ENCODE measurements around the gene C9.
A peak's percentile ranks its signal among the peaks of the same experiment; 100 is the strongest.
"Not testable (repeated sequence)": the region's sequence is repeated elsewhere in the genome, so short reads cannot be mapped to it uniquely, and the experiment has no call there.

Gene C9

DNA sequence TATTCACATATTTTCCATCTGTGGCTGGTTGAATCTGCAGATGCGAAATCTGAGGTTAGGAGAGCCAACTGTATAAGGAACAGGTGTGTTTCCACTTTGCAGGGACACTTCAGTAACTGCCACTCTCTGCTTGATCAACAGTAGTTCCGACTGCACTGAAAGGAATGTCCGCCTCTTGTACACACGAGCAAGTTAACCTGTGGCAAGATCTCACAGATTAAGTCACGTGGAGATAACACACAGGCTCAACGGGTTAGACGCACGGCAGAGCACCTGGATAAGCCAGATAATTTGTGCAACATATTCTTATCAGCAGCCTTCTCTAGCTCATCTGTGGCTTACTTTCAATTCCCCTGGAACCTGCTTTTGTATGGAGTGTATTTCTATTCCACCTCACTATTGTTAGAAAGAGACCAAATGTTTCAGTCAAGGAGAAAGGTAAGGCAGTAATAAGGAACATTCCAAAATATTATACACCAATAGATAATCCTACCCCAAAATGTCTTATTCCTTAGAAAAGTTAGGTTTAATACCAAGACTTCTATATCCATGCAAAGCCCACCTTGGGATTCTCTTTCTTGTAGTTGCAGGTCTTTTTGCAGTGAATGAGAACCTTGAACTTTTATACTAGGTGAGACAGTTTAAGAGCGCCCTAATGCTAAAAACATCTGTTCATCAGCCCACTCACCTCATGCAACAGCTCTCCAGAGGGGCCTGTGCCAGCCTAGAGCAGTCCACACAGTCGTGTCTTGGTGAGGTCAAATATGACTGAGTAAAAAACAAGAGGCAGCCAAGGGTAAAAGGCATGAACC, 6.5 kb upstream of the C9 start:
- DNase-seq = peak; percentile 9

DNA sequence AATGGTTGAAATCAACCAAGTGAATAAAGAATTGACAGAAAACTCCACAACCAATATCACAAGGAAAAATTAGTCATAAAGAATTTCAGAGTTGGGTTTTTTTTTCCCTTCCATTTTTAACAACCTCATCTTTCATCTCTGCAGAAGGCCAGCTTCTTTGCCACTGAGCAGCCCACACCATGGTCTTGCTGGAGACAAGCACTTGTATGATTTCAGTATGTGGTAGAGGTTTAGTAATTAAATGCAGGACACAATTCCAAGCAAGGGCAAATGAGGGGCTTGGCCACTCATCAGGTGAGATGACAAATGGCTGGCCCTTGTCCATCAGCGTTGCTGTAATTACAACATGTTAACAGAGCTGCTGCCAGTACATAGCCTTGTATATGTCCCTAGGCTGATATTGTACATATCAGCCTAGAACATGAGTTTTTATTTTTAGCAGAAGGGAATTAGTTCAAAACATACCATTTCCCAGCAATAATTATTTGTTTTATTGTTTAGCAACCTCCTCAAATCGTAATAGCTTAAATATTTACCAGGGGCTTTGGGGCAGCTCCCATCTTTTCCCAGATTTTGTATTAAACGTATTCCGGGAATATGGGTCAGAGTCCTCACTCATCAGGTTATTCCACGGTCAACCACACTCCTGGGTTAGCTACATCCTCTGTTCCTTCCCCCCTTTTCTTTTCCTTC, 5.0 kb upstream of the C9 start:
- DNase-seq = no peak

DNA sequence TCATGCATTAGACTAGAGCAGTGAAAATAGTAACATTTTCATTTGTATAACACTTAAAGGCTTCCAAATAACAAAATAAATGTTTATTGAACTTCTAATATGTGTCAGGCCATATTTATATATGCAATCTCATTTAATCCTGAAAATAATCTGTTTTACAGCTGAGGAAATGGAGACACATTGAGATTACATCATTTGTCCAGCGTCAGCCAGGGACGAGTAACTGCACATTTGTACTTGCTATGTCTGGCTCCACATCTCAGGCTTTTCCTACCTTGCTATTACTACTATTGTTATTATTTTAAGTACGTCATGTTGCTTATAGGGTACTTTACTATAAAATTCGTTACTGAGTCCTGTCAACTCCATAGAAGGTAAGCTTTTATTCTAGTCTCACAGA, 3.8 kb upstream of the C9 start:
- no peak for DNase-seq

DNA sequence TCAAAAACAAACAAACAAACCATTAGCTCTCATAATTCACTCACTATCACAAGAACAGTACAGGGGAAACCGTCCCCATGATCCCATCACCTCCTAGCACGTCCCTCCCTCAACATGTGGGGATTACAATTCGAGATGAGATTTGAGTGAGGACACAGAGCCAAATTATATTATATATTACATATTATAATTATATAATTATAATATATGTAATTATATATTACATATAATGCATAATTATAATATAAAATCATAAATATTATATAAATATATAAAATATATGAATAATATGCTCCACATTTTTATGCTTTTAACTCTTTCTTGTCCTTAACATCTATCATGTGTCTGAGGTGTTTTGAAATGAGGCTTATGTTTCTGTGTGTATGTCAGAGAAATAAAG, 3.4 kb upstream of the C9 start:
- no peak for DNase-seq

DNA sequence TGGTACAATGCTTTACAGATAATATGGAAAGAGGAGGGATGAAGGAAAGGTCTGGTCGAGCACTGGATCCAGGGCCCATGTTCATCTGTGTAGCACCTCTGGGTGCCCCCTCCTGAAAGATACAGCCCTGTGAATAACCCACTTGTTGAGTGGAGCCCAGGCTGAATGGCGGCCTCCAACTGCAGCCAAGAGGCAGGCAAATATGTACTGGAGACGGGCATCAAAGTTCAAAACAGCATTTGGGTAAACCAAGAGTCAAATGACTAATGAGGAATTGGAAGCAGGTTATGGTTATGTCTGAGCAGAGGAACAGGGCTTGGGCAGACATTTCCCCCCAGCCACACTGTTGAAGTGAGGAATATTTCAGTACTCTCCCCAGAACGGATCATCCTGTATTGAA, 1.1 kb downstream of the C9 start:
- DNase-seq = no peak

DNA sequence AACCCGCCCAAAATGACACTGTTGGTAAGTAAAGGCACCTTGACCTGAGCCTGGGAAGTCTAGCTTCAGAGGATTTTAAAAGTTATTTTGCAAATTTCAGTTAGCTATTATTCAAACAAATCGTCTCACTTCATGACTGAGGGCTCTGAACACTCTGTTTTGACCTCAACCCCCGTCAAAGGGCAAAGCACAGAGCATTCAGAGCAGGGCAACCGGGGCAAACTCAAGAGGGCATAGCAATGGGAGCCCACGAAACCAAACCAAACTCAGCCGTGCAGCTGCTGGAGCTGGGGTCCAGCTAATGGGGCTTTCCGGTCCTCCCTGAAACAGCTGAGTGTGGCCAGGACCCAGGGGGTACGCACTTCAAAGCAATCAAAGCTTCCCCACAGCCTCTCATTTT, 1.6 kb downstream of the C9 start:
- DNase-seq = no peak

DNA sequence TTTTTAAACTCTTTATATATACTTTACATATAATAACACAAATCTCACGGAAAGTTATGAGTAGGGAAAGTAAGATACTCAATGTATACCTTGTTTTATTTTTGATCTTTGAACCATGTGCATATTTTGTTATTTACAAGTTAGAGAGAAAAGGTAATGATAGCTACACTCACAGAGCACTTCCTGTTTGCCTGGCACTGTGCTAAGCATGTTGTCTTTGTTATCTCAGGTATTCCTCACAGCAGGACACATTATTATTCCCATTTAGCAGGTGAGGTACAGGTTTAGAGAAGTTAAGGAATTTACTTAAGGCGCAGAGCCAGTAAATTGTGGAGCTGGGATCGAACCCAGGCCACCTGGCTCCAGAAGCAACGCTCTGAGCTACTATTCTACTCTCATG, 3.0 kb downstream of the C9 start:
- DNase-seq = no peak

DNA sequence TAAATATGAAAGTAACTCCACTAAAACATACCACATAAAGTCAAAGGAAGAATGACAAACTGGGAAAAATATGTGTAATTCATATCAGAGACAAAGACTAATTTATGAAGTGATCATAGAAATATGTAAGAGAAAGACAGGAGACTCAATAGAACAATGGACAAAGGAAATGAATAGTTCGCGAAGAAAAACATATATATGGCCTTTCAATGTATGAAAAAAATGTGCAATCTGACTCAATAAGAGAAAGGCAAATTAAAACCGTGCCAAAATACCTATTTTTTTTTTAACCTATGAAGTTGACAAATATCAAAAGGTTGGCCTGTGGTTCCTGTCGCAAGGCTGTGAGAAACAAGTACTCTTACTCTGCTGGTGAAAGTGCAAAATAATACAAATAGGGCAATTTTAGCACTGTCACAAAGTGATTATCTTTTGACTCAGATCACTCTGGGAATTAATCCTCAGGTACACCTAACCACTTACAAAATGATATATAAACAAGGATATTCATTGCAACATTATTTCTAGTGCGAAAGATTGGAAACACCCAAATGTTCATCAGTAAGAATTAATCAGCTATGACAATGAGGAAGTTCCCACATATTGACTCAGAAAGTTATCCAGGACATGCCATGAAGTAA, 3.7 kb downstream of the C9 start:
- DNase-seq = no peak

DNA sequence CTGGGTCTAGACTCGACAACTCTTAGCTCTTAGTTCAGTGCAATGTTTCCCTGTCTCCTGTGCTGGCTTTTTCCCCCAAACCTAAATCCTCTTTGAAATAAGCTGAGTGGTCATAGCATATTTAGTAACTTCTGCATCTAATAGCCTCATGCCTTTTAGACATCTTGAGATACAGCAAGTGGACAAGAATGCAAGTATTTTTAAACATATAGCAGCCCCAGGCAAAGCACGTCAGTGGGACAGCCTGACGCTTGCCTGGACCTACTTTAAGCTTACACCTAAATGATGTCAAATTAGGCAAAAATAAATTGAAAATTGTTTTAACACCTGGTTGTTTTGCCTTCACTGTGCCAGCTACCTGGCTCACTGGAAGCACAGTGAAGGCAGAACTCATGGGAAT, 8.0 kb downstream of the C9 start:
- DNase-seq = no peak

DNA sequence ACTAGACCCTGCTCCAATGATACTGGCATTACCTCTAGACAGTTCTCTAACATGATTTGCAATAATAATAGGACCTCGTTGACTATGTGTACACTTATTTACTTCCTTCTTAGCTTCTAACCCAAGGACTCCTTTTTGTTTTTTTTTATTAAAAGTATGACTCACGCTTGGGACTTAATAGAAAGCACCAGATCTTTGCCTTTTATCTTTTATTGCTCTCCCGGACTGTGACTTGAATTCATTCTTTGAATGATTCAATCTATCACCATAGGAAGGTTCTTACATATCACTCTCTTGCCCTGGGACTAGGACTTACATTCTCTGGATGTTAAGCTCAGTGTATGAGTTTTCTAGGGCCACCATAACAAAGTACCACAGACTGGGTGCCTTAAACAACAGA, 9.0 kb downstream of the C9 start:
- no peak for DNase-seq

DNA sequence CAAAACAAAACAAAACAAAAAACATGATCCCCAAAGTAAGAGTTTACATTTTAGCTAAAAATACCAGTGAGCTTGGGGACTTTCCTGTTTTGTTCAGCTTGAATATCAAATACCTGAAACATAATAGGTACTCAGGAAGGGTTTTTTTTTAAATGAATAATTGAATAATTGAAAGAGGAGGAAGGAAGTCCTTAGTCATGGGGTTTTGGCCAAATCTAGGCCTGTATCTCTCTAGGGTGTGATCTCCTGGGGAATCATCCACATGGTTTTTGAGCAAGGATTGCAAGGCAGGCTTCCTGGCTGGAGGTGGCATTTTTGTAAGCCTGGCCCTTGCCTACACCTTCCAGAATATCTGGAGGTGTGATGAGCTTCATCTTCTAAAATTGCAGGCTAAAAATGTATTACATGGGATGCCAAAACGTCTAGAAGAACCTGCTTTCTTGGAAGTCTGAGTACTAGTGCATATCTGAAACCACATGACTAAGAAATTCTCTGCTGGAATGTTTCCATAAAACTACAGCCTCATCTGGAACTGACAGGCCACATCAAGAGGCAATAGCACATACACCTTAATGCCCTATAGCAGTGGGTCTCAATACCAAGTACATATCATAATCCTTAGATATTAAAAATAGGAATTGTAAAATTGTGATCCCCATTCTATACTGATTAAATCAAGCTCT, 10.4 kb downstream of the C9 start:
- DNase-seq = no peak

DNA sequence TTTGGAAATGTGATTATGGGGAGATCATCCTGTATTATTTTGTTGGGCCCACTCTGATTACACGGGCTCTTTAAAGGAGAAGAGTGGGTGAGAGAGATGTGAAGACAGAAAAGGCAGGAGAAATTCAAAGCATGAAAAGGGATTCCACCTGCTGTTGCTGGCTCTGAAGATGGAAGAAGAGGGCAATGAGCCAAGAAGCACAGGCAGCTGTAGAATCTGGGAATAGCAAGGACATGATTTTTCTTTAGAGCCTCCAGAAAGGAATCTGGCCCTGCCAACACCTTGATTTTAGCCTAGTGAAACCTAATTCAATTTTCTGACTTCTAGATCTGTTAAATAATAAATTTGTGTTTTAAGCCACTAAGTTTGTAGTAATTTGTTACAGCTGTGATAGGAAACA, 11.3 kb downstream of the C9 start:
- DNase-seq = no peak

DNA sequence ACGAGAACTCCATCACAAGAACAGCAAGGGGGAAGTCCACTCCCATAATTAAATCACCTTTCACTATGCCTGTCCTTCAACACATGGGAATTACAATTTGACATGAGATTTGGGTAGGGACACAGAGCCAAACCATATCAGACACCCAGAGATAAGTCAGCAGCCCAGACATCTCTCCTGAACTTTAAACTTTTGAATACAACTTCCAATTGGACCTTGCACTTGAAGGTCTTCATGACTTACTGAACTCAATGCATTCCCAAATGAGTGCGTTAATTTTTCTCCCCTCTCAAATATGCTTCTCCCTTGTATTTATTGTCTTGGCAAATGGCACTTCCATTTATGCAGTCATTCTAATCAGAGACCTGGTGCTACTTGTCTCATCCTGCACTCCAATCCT, 12.1 kb downstream of the C9 start:
- DNase-seq = no peak

DNA sequence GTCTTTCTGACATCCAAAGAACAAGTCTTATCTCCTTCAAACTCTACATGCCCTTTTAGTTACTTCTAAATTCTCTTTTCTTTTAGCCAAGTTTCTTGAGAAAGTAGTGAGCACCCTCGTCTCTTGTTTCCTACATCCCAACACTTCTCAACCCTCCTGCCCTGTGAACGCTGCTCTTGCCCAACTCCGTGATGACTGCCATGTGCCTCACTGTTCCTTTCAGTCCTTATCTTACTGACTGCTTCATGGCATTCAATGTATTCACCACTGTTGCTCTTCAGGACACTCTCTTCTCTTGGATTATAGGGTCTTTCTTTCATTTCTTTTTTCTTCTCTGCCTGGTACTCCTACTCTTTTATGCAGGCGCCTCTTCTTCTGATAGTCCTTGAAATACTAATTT, 14.8 kb downstream of the C9 start:
- no peak for DNase-seq

DNA sequence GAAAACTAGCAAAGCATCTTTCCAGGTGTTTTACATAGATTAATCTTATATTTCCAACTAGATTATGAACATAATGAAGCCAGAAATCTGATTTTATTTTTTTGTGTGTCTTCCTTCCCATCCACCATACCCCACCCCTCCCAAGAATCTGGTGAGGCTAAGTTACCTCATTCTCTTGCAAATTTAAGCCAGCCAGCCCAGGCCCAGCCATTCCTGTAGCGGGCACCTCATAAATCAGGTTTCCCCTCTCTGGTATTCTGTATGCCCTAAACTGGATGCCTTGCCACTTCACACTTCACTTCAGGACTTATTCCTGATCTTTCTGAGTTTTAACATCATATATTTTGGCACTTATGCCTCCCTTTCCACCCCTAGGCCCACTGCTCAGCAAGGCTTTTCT, 21.8 kb downstream of the C9 start:
- no peak for DNase-seq

DNA sequence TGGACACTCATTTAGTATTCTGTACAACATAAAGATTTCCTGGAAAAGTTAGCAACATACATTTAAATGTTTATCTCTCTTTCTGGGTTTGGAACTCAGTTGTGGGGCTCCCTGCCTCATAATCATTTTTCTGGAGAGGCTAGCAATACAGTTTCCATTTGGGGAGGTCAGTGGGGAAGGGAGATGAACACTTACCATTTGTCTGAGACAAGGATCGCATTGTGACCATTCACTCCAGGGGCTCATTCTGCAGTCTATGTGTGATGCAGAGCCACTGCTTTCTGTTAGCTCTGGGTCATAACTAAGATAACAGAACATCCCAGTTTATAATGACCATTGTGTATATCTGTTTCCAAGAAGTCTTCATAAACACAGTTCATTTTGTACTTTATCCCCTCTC, 22.4 kb downstream of the C9 start:
- DNase-seq = no peak

DNA sequence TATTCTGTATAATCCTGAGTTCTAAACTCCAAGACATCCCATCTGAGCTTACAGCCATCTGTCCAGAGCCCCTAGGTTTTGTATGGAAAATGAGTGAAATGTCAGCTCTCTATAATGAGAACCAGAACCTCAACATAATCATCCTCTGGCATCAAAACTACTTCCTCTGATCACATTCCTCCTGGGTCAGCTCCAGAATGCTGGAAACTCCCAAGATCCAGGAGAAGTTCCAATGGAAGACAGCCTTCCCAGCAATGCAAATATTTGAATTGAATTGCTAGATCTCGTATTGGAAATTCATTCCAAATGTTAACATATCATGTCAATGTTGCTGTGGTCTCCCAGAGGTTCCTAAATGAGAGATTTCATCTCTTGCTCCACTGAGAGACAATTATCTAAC, 23.8 kb downstream of the C9 start:
- no peak for DNase-seq

DNA sequence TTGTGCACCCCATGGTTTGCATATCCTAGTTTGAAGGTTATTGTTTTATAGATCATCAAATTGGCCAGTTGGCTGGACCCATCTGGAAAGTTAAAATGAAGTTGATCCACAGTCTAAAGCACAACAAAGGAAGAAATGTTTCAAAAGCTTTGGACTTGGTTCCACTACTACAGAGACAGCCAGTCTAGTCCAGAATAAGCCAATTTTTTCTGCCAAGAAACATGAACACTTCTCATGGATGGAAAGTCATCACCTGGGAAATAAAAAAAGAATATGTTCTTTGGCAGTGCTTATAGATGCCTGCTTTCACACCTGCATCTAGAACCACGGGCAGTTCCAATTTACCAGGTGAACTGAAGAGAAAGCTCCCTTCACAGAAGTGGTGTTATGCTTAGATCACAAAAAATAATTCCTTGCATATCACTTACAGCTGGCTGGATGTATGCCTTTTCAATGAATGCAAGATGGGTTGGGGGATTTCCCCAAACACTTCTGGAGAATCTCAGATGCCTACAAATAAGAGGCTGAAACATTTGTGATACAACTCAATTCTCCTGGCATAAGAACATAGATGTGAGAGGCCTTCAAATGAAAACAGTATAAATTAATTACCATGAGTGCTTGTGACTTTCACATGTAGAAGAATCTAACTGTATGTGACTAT, 26.9 kb downstream of the C9 start:
- no peak for DNase-seq

DNA sequence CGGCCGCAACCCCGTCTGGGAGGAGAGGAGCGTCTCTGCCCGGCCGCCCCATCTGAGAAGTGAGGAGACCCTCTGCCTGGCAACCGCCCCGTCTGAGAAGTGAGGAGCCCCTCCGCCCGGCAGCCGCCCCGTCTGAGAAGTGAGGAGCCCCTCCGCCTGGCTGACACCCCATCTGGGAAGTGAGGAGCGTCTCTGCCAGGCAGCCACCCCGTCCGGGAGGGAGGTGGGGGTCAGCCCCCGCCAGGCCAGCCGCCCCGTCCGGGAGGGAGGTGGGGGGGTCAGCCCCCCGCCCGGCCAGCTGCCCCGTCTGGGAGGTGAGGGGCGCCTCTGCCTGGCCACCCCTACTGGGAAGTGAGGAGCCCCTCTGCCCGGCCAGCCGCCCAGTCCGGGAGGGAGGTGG, 30.0 kb downstream of the C9 start:
- DNase-seq = not testable (repeated sequence)

DNA sequence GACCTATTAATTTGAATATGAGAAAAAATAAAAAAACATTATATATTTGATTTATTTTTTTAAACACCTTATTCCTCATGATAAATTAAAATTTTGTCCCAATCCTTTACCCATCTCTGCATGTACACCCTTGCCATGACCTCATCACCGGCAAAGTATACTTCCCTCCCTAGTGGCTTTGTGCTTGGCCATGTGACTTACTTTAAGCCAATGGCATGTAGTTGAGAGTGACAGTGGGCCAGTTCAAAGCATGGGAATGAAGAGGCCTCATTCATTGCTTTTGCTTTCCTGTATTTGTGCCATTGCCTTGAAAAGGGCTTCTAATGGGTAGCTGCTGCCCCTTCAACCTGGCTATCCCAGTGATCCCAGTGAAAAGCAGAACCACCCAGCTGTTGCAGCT, 31.2 kb downstream of the C9 start:
- DNase-seq = no peak

DNA sequence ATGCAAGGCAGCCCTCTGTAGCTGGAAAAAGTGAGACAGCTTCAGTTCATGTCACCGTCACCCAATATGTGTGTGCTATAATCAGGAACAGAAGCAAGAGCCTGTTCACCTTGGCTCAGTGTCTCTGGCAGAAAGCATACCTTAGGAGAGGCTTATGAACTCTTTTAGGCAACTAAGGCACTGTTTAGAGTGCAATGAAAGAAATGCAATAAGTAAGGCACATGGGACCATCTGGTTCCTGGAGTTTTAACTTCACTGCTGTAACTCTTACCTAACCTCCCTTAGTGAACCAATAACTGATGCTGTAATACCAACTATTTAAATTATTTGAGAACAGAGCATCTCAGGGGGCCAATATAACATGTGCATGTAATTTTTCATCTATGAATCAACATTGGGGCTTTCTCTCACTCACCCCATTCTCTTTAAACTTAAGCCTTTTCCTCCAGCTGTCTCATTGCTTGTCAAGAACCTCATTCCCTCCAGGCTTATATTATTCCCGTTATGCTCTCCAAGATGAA, 32.4 kb downstream of the C9 start:
- DNase-seq = no peak

DNA sequence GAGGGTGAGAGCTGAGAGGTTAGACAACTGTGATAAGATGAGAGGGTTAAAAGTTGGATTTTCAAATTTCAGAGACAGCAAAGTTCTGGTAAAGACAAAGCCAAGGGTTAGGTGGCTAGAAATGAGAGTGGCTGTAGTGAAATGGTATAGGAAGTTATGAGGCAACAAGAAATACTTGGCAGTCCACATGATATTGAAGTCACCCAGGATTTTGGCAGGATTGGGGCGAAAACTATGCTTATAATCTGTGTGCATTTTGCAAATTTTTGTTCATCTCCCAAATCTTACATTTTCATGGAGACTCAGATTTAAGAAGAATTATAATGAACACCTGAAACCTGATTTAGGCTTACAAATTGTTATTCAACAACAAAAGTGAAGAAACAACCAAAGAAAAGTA, 35.6 kb downstream of the C9 start:
- no peak for DNase-seq

DNA sequence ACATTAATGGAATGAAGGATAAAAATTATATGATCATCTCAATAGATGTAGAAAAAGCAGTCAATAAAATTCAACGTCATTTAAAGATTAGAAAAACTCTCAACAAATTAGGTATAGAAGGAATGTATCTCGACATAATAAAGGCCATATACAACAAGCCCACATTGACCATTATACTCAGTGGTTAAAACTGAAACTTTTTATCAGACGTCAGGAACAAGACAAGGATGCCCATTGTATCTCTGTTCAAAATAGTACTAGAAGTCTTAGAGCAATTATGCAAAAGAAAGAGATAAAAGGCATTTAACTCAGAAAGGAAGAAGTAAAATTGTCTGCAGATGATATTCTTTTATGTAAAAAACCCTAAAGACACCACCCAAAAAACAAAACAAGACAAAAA, 40.8 kb downstream of the C9 start:
- DNase-seq = no peak

Measured in hematopoietic multipotent progenitor cell treated with erythropoietin and hydrocortisone succinate and interleukin-3 and kit ligand, for 8 days (in vitro differentiated cells).